Kidney epithelial cell (primary cell): ENCODE results near the gene ASAP2. TPM values are rescaled to one million over a fixed set of nuclear protein-coding genes. Genes with fewer than 3 reads are reported as not detected.

Source experiments
- DNase-seq: peaks from one replicate; pipeline ENCODE4 v3.0.0-alpha.2; 2010; ENCODE audit warnings: low read depth
- H3K27me3 ChIP-seq: 2 replicates; pipeline ENCODE4 v1.6.0; 2011; ENCODE audit warnings: low read length; ENCODE audit not compliant: control insufficient read depth, insufficient read depth
- H3K36me3 ChIP-seq: 2 replicates; pipeline ENCODE4 v1.5.1; 2011; ENCODE audit warnings: low read length; ENCODE audit not compliant: control insufficient read depth, insufficient read depth
- H3K4me3 ChIP-seq: 2 replicates; pipeline ENCODE4 v1.5.1; 2011; ENCODE audit warnings: low read depth, mild to moderate bottlenecking, control low read depth, low read length
- total RNA-seq: library from RNA; depleted of rRNA; stranded (reverse); fragments of >200 nt; gene quantifications from 2 replicates; pipeline ENCODE4 v1.2.3, GENCODE V29; 2015
- TF ChIP-seq, protein P1 (sequence below): IDR thresholded peaks from 2 replicates; pipeline ENCODE4 v1.5.1; 2011; ENCODE audit warnings: mild to moderate bottlenecking, moderate library complexity, low read length, control low read depth, inconsistent platforms; ENCODE audit not compliant: insufficient read depth, poor library complexity, severe bottlenecking

Gene ASAP2
- total RNA-seq, 1 donor from 2014 or later = 42.2 TPM

DNA sequence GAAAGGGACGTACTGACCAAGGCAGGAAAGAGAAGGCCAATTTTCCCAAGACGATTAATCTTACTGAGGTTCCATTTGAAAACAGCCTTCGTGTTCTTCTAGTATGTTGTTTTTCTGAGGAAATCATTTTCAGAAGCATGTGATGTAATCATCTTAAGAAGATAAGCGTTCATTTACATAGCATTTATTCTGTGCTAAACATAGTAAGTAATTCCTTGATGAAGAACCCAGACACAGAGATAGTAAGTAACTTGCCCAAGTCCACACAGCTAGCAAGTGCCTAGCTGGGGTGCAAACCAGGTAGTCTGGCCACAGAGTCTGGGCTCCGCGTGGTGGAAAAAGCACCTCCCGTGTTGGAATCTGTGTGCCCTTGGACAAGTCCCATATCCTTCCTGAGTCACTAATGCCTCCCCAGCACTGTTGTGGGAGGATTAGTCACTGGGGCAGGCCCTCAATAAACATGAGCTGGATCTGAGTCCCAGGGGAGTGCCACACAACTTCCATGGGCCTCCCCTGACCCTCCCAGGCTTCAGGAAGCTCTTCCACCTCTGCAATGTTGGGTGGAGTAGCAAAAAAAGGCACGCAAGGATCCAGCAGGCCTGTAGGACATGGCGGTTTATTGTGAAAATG, 26.9 kb upstream of the ASAP2 start:
- no peak overlapping the region for H3K4me3 ChIP-seq
- H3K36me3 ChIP-seq = no peaks in the 10 kb centered on the region
- TF ChIP-seq, protein P1, sequence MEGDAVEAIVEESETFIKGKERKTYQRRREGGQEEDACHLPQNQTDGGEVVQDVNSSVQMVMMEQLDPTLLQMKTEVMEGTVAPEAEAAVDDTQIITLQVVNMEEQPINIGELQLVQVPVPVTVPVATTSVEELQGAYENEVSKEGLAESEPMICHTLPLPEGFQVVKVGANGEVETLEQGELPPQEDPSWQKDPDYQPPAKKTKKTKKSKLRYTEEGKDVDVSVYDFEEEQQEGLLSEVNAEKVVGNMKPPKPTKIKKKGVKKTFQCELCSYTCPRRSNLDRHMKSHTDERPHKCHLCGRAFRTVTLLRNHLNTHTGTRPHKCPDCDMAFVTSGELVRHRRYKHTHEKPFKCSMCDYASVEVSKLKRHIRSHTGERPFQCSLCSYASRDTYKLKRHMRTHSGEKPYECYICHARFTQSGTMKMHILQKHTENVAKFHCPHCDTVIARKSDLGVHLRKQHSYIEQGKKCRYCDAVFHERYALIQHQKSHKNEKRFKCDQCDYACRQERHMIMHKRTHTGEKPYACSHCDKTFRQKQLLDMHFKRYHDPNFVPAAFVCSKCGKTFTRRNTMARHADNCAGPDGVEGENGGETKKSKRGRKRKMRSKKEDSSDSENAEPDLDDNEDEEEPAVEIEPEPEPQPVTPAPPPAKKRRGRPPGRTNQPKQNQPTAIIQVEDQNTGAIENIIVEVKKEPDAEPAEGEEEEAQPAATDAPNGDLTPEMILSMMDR = no peak
- H3K27me3 ChIP-seq = no peaks in the 10 kb centered on the region
- no peak for DNase-seq

DNA sequence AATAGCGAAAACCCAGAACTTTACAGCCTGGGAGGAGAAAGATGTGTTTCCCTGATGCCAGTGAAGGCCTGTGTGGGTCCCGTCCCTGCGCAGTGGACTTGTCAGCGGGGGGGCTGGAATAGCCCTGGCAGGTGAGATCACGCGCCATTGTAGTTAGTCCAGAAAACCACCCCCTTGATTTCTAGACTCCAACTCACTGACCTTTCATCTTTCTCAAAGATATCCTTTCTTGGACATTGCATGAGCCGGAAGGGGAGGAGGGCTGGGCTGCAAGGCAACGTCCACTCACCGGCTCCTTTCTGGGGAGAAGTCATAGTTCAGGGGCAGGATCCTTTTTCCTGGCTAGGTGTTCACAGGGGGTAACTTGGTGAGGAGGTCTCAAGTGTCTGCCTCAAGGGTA, 22.3 kb upstream of the ASAP2 start:
- Histone ChIP-seq H3K27me3 (no peaks in the 10 kb centered on the region), H3K36me3 (no peaks in the 10 kb centered on the region), H3K4me3 (no peak overlapping the region)
- DNase-seq = no peak
- TF ChIP-seq, protein P1 = no peak

DNA sequence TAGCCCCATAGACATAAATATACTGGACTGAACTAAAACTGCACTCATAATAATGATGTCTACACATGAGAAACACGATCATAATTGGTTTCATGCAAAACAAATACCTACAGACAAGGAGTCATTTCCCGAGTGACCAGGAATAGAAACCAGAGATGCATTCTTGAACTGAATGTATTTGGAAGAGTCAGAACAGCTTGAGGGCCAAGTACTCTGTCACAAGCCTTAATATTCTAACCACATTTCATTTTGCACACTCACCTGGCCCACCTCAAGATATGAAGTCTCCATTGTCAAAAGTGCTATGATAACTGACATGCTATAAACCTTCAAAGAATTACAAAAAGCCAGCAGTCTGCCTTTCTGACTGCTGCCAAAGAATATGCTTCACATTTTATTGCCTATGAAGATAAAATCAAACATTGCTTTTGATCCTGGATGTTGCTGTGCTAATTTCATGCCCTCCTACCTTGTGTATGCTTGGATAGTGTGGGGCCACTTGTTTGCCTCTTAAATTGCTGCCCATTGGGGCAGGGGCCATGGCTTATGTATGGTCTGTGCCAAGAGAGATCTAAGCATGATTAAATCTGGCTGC, 18.9 kb upstream of the ASAP2 start:
- Histone ChIP-seq H3K27me3 (no peaks in the 10 kb centered on the region), H3K4me3 (no peak overlapping the region), H3K36me3 (no peaks in the 10 kb centered on the region)
- DNase-seq = no peak
- TF ChIP-seq, protein P1 = no peak

DNA sequence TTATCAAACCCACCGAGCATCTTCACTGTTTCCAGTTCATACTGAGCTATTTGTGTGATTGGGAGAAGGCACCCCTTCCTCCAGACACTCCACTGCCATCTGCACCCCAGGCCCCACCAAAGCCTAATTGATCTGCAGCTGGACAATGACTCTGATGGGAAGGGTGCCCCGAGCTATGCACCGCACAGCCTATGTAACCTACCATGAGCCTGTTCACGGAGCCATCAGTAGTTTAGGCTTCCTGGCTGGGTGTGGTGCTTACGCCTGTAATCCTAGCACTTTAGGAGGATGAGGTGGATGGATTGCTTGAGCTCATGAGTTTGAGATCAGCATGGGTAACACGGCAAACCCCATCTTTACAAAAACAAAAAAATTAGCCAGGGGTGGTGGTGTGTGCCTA, 17.8 kb upstream of the ASAP2 start:
- DNase-seq = no peak
- H3K4me3 ChIP-seq = no peak overlapping the region

DNA sequence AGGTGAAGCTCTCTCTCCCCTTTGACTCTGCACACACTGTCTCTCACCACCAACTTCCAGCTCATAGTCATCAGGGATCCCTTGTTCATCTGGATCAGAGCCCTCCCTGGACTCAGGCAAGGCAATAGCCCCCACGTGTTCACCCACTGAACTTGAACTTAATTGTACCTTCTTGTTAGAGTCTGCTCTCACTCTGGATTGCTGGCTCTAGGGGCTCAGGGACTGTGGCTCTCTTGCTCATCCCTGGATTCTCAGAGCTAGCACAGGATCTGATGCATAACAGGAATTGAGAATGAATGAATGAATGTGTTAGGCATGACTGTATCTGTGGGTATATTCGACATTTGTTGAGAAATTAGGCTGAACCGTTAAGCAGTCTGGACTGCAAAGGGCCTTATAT, 16.7 kb upstream of the ASAP2 start:
- Histone ChIP-seq H3K4me3 (no peak overlapping the region), H3K36me3 (no peaks in the 10 kb centered on the region), H3K27me3 (no peaks in the 10 kb centered on the region)
- TF ChIP-seq, protein P1 = no peak
- no peak for DNase-seq

More for the DNA sequence above, 17.8 kb upstream of the ASAP2 start:
- TF ChIP-seq, protein P1 = no peak
- Histone ChIP-seq H3K36me3 (no peaks in the 10 kb centered on the region), H3K27me3 (no peaks in the 10 kb centered on the region)

DNA sequence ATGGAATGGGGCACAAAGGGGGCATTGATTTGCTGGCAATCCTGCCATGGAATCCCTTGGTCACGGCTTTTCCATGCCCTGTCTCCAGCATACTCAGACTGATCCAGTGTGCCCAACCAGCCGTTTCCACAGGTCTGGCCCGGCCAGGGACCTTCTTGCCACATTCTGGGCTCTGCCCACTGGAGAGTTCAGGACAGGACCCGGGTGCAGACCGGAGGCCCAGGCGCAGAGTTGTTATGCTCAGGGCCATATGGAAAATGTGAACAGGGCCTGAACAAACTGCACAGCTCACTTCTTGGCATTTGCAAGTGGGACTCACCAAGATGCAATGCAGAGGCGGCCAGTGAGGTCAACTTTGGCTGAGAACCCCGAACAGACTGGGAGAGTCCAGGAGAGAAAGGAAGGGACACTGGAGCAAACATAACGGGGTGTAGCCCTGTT, 15.6 kb upstream of the ASAP2 start:
- H3K27me3 ChIP-seq = no peaks in the 10 kb centered on the region
- TF ChIP-seq, protein P1 = no peak
- DNase-seq = no peak

More for the DNA sequence above, 15.6 kb upstream of the ASAP2 start:
- Histone ChIP-seq H3K36me3 (no peaks in the 10 kb centered on the region), H3K4me3 (no peak overlapping the region)
